Measurements from ENCODE around the gene DPM2. TPM values are rescaled to one million over a fixed set of nuclear protein-coding genes. Genes with fewer than 3 reads are reported as not detected.

The DPM2 gene
- total RNA-seq, 1 experiment from 2014 or later = 56.1 TPM

DNA sequence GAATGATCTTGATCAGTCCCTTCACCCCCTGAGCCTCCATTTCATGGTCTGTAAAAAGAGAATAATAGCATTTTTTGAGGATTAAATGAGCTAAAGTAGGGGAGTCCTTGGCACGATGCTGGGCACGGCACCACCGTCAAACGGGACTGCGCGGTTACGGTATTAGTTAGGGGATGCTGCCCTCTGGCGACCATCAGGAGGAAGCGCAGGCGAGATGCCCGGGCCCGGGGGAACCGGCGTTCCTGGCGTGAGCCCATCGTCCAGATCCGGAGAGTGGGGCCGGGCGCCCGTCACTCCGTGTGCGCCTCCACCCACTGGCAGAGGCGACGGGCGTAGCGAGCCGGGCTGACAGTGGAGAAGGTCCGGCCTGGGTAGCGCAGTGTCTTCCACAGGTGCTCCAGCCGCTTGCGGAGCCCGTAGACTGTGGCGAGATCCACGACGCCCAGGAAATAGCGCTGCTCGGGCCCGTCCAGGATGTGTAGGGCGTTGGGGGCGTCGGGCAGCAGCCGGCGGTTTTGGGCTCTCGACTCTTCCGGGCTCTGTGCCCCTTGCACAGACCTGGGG lies 16.0 kb downstream of the DPM2 start (continued):
- no peak for TF ChIP-seq SMAD3 (CRISPR knock-in tag; IDR thresholded peaks at IDR 0.05; ENCODE audit: borderline replicate concordance)

DNA sequence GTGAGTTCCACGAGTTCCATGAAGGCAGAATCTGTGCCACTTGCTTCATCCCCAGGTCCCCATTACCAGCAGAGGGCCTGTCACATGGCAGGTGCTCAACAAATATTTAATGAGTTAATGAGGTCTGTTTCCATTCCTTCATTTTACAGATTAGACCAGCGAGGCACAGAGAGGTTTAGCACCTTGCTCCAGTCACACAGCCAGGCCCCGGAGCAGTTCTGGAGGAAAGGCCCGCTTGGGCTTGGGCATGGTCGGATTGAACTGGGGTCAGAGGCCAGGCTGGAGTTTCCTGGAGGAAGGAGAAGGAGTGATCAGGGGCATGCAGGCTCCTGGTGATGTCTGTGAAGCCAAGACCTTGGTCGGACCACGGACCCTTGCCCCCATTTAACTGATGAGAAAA lies 16.9 kb downstream of the DPM2 start:
- ChIA-PET POLR2A (interaction anchor here (0.6 kb wide), 2 partner anchors 116 to 178 kb away, joined by 3 read pairs; no protein-coding TSS in a partner anchor), CTCF (interaction anchor here (0.6 to 2.4 kb wide), 46 partner anchors 10 to 395 kb away, joined by 3 to 28 read pairs (median 4); partner anchors contain the start of genes AK1, CDK9, DPM2 and ENG)
- TF ChIP-seq, protein P1, sequence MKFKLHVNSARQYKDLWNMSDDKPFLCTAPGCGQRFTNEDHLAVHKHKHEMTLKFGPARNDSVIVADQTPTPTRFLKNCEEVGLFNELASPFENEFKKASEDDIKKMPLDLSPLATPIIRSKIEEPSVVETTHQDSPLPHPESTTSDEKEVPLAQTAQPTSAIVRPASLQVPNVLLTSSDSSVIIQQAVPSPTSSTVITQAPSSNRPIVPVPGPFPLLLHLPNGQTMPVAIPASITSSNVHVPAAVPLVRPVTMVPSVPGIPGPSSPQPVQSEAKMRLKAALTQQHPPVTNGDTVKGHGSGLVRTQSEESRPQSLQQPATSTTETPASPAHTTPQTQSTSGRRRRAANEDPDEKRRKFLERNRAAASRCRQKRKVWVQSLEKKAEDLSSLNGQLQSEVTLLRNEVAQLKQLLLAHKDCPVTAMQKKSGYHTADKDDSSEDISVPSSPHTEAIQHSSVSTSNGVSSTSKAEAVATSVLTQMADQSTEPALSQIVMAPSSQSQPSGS (CRISPR knock-in tag; IDR thresholded peaks at IDR 0.05; ENCODE audit: borderline replicate concordance, low read depth) = no peak
- TF ChIP-seq, protein P2, sequence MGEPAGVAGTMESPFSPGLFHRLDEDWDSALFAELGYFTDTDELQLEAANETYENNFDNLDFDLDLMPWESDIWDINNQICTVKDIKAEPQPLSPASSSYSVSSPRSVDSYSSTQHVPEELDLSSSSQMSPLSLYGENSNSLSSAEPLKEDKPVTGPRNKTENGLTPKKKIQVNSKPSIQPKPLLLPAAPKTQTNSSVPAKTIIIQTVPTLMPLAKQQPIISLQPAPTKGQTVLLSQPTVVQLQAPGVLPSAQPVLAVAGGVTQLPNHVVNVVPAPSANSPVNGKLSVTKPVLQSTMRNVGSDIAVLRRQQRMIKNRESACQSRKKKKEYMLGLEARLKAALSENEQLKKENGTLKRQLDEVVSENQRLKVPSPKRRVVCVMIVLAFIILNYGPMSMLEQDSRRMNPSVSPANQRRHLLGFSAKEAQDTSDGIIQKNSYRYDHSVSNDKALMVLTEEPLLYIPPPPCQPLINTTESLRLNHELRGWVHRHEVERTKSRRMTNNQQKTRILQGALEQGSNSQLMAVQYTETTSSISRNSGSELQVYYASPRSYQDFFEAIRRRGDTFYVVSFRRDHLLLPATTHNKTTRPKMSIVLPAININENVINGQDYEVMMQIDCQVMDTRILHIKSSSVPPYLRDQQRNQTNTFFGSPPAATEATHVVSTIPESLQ (CRISPR knock-in tag; IDR thresholded peaks at IDR 0.05) = no peak
- no peak for TF ChIP-seq ZNF416 (CRISPR knock-in tag; IDR thresholded peaks at IDR 0.05)
- no peak for TF ChIP-seq TEAD1 (CRISPR knock-in tag; IDR thresholded peaks at IDR 0.05)
- TF ChIP-seq, protein P3, sequence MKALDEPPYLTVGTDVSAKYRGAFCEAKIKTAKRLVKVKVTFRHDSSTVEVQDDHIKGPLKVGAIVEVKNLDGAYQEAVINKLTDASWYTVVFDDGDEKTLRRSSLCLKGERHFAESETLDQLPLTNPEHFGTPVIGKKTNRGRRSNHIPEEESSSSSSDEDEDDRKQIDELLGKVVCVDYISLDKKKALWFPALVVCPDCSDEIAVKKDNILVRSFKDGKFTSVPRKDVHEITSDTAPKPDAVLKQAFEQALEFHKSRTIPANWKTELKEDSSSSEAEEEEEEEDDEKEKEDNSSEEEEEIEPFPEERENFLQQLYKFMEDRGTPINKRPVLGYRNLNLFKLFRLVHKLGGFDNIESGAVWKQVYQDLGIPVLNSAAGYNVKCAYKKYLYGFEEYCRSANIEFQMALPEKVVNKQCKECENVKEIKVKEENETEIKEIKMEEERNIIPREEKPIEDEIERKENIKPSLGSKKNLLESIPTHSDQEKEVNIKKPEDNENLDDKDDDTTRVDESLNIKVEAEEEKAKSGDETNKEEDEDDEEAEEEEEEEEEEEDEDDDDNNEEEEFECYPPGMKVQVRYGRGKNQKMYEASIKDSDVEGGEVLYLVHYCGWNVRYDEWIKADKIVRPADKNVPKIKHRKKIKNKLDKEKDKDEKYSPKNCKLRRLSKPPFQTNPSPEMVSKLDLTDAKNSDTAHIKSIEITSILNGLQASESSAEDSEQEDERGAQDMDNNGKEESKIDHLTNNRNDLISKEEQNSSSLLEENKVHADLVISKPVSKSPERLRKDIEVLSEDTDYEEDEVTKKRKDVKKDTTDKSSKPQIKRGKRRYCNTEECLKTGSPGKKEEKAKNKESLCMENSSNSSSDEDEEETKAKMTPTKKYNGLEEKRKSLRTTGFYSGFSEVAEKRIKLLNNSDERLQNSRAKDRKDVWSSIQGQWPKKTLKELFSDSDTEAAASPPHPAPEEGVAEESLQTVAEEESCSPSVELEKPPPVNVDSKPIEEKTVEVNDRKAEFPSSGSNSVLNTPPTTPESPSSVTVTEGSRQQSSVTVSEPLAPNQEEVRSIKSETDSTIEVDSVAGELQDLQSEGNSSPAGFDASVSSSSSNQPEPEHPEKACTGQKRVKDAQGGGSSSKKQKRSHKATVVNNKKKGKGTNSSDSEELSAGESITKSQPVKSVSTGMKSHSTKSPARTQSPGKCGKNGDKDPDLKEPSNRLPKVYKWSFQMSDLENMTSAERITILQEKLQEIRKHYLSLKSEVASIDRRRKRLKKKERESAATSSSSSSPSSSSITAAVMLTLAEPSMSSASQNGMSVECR (CRISPR knock-in tag; IDR thresholded peaks at IDR 0.05; ENCODE audit: borderline replicate concordance) = no peak
- TF ChIP-seq TEAD4 (CRISPR knock-in tag; IDR thresholded peaks at IDR 0.05) = no peak
- no peak for TF ChIP-seq NR1H2 (CRISPR knock-in tag; IDR thresholded peaks at IDR 0.05)
- no peak for TF ChIP-seq TP53 (CRISPR knock-in tag; IDR thresholded peaks at IDR 0.05)
- no peak for TF ChIP-seq HMGA2 (CRISPR knock-in tag; IDR thresholded peaks at IDR 0.05)
- TF ChIP-seq, protein P4, sequence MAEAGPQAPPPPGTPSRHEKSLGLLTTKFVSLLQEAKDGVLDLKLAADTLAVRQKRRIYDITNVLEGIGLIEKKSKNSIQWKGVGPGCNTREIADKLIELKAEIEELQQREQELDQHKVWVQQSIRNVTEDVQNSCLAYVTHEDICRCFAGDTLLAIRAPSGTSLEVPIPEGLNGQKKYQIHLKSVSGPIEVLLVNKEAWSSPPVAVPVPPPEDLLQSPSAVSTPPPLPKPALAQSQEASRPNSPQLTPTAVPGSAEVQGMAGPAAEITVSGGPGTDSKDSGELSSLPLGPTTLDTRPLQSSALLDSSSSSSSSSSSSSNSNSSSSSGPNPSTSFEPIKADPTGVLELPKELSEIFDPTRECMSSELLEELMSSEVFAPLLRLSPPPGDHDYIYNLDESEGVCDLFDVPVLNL (CRISPR knock-in tag; IDR thresholded peaks at IDR 0.05; ENCODE audit: borderline replicate concordance, low read depth) = no peak
- TF ChIP-seq NR2C2 (CRISPR knock-in tag; IDR thresholded peaks at IDR 0.05) = no peak
- no peak for TF ChIP-seq CREB1 (CRISPR knock-in tag; IDR thresholded peaks at IDR 0.05)
- no peak for TF ChIP-seq MYBL2 (CRISPR knock-in tag; IDR thresholded peaks at IDR 0.05)
- TF ChIP-seq, protein P5, sequence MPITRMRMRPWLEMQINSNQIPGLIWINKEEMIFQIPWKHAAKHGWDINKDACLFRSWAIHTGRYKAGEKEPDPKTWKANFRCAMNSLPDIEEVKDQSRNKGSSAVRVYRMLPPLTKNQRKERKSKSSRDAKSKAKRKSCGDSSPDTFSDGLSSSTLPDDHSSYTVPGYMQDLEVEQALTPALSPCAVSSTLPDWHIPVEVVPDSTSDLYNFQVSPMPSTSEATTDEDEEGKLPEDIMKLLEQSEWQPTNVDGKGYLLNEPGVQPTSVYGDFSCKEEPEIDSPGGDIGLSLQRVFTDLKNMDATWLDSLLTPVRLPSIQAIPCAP (CRISPR knock-in tag; IDR thresholded peaks at IDR 0.05) = no peak
- TF ChIP-seq SOX15 (CRISPR knock-in tag; IDR thresholded peaks at IDR 0.05) = no peak
- no peak for TF ChIP-seq ZNF423 (CRISPR knock-in tag; IDR thresholded peaks at IDR 0.05)
- no peak for TF ChIP-seq JUN (CRISPR knock-in tag; IDR thresholded peaks at IDR 0.05)
- TF ChIP-seq FOXP1 (CRISPR knock-in tag; IDR thresholded peaks at IDR 0.05; ENCODE audit: borderline replicate concordance) = no peak
- Mint-ChIP-seq H3K9me3 (no peaks in the 10 kb centered on the region), H3K4me1 (peaks cover 18% of the 10 kb centered on the region), H3K27ac (no peak overlapping the region), H3K4me3 (no peak overlapping the region), H3K36me3 (no peaks in the 10 kb centered on the region), H3K27me3 (ENCODE audit: low read depth) (peaks cover 11% of the 10 kb centered on the region)
- no peak for DNase-seq (ENCODE audit: low spot score)
- ATAC-seq = no peak
